ENCODE results near the gene MDK. TPM values are rescaled to one million over a fixed set of nuclear protein-coding genes. Genes with fewer than 3 reads are reported as not detected.
A peak's percentile ranks its signal among the peaks of the same experiment; 100 is the strongest.

Gene MDK
- polyA plus RNA-seq, 2 of the 4 experiments (the other 2 are of a cell fraction): 13.6 to 18.4 TPM

- DNase-seq (ENCODE audit: low read depth in 1 of 2, low spot score in 1 of 2) (no peak), FAIRE-seq (no peak), ATAC-seq (peak in 1 of 2 experiments; percentile 58; a peak in 3 of 6 replicates)
- Histone ChIP-seq H3K27ac (peak overlapping the region in 1 of 2 experiments; percentile 52; a peak in 4 of 6 replicates), H3K4me3 (no peak overlapping the region), H3K4me2 (peak overlapping the region; percentile 64), H3K9me3 (no peaks in the 10 kb centered on the region), H3K4me1 (peaks cover 14% of the 10 kb centered on the region)
- ChIA-PET CTCF (interaction anchor here (1.1 to 25.2 kb wide), 8 partner anchors 8 to 100 kb away, joined by 3 to 325 read pairs (median 9); partner anchors contain the start of gene DGKZ), POLR2A (no interaction called here)
- WGBS (ENCODE audit: missing lambda C conversion rate): 45% methylated on average over 15 of the region's 16 CpGs
- TF ChIP-seq KDM5A (IDR thresholded peaks at IDR 0.05) (no peak), EHMT2 (IDR thresholded peaks at IDR 0.05; ENCODE audit: low read depth) (no peak), CHD4 (IDR thresholded peaks at IDR 0.05; ENCODE audit: borderline replicate concordance) (no peak), ELK1 (IDR thresholded peaks at IDR 0.05; ENCODE audit: low read depth, low read length) (no peak), MAX (IDR thresholded peaks at IDR 0.05) (no peak), BCL3 (IDR thresholded peaks at IDR 0.05) (no peak), TFCP2L1 (CRISPR knock-in tag; IDR thresholded peaks at IDR 0.05) (no peak), EHF (CRISPR knock-in tag; IDR thresholded peaks at IDR 0.05) (no peak)
Measured at GRCh38 chr11:46338988-46339666, 42.3 kb upstream of the MDK start.

GRCh38 chr11:46339816-46340215, 41.7 kb upstream of the MDK start:
- Histone ChIP-seq H3K9me3 (no peaks in the 10 kb centered on the region), H3K27ac (no peak overlapping the region; a peak in 1 of 6 replicates), H3K4me3 (no peak overlapping the region), H3K4me1 (peaks cover 14% of the 10 kb centered on the region), H3K4me2 (no peak overlapping the region)
- POLR2A ChIA-PET: no interaction called here
- FAIRE-seq: no peak
- TF ChIP-seq EHF (CRISPR knock-in tag; IDR thresholded peaks at IDR 0.05) (no peak), ATOH8 (CRISPR knock-in tag; IDR thresholded peaks at IDR 0.05; ENCODE audit: low read depth) (no peak), ZC3H11A (IDR thresholded peaks at IDR 0.05) (no peak), HOXB13 (CRISPR knock-in tag; IDR thresholded peaks at IDR 0.05; ENCODE audit: low read depth) (no peak), POLR2A (IDR thresholded peaks at IDR 0.05; ENCODE audit: low read length) (no peak), E2F6 (IDR thresholded peaks at IDR 0.05; ENCODE audit: borderline replicate concordance, low read depth) (no peak), SMC3 (IDR thresholded peaks at IDR 0.05) (no peak), ELK1 (IDR thresholded peaks at IDR 0.05; ENCODE audit: low read depth, low read length) (no peak), EP300 (IDR thresholded peaks at IDR 0.05) (no peak), HDAC2 (IDR thresholded peaks at IDR 0.05) (no peak), MAFK (IDR thresholded peaks at IDR 0.05; ENCODE audit: partially characterized antibody) (no peak), FOSL2 (IDR thresholded peaks at IDR 0.05) (no peak), FOSL2 (CRISPR knock-in tag; IDR thresholded peaks at IDR 0.05) (no peak), CTCF (IDR thresholded peaks at IDR 0.05) (no peak), EHMT2 (IDR thresholded peaks at IDR 0.05; ENCODE audit: low read depth) (no peak), KDM1A (IDR thresholded peaks at IDR 0.05; ENCODE audit: low read depth) (no peak)
- CTCF ChIA-PET: interaction anchor here (1.1 to 25.2 kb wide), 6 partner anchors 10 to 101 kb away, joined by 3 to 325 read pairs (median 9); no protein-coding TSS in a partner anchor
- 0 out of 6 replicates have a peak, but pooled peaks of 1 of the 2 experiments have one; percentile 11 for ATAC-seq
- DNase-seq (ENCODE audit: low read depth in 1 of 2, low spot score in 1 of 2): no peak
- 78% methylated on average over 2 of the region's 2 CpGs for WGBS (ENCODE audit: missing lambda C conversion rate)

All from A549 (cell line).